ENCODE measurements around the gene SCAMP2.

Gene SCAMP2

GRCh38 chr15:74857671-74858368, 15.3 kb downstream of the SCAMP2 start:
- no peak for DNase-seq (ENCODE audit: low spot score)

GRCh38 chr15:74857082-74857655, 16.0 kb downstream of the SCAMP2 start:
- no peak for DNase-seq (ENCODE audit: low spot score)

GRCh38 chr15:74856537-74856936, 16.6 kb downstream of the SCAMP2 start:
- no peak for DNase-seq (ENCODE audit: low spot score)

- DNase-seq (ENCODE audit: low spot score) = no peak
Observed at GRCh38 chr15:74855857-74856256, 17.3 kb downstream of the SCAMP2 start.

GRCh38 chr15:74854453-74855022, 18.6 kb downstream of the SCAMP2 start:
- DNase-seq (ENCODE audit: low spot score) = no peak

GRCh38 chr15:74851960-74852359, 21.2 kb downstream of the SCAMP2 start:
- DNase-seq (ENCODE audit: low spot score) = no peak

GRCh38 chr15:74850393-74850792, 22.8 kb downstream of the SCAMP2 start:
- DNase-seq (ENCODE audit: low spot score) = no peak

GRCh38 chr15:74847432-74847831, 25.7 kb downstream of the SCAMP2 start:
- DNase-seq (ENCODE audit: low spot score) = no peak

GRCh38 chr15:74845581-74845980, 27.6 kb downstream of the SCAMP2 start:
- no peak for DNase-seq (ENCODE audit: low spot score)

- DNase-seq (ENCODE audit: low spot score) = no peak
Observed at GRCh38 chr15:74845208-74845568, 28.0 kb downstream of the SCAMP2 start.

GRCh38 chr15:74844319-74845207, 28.6 kb downstream of the SCAMP2 start:
- DNase-seq (ENCODE audit: low spot score) = no peak

GRCh38 chr15:74843891-74844299, 29.3 kb downstream of the SCAMP2 start:
- DNase-seq (ENCODE audit: low spot score) = no peak

GRCh38 chr15:74843445-74843828, 29.7 kb downstream of the SCAMP2 start:
- no peak for DNase-seq (ENCODE audit: low spot score)

GRCh38 chr15:74842581-74843444, 30.4 kb downstream of the SCAMP2 start, which contains the start of gene ULK3:
ULK3 (minus strand) TSS chr15:74843156; CDS start chr15:74843105, 51 bp downstream.
- peak; percentile 92 for DNase-seq (ENCODE audit: low spot score)

GRCh38 chr15:74841891-74842373, 31.2 kb downstream of the SCAMP2 start:
- no peak for DNase-seq (ENCODE audit: low spot score)

GRCh38 chr15:74840851-74841775, 32.1 kb downstream of the SCAMP2 start:
- no peak for DNase-seq (ENCODE audit: low spot score)

- DNase-seq (ENCODE audit: low spot score) = peak; percentile 43
Observed at GRCh38 chr15:74839526-74840395, 33.4 kb downstream of the SCAMP2 start.

- no peak for DNase-seq (ENCODE audit: low spot score)
Observed at GRCh38 chr15:74838746-74839525, 34.2 kb downstream of the SCAMP2 start.

- DNase-seq (ENCODE audit: low spot score) = no peak
Observed at GRCh38 chr15:74838137-74838516, 35.0 kb downstream of the SCAMP2 start.

Data from cerebellar cortex (tissue), 1 donor.